H9 (cell line): ENCODE results near the gene NCOA1. TPM values are rescaled to one million over a fixed set of nuclear protein-coding genes. Genes with fewer than 3 reads are reported as not detected.

ENCODE experiments used
- DNase-seq: peaks from one replicate; pipeline ENCODE4 v3.0.0-alpha.2; 2017
- H2AFZ ChIP-seq: one replicate; pipeline ENCODE4 v1.6.1; 2013; ENCODE audit warnings: mild to moderate bottlenecking, low read length, control low read depth, moderate library complexity
- H2AK5ac ChIP-seq: 2 replicates; pipeline ENCODE4 v1.6.1; 2013; ENCODE audit warnings: low read length, control low read depth, mixed read lengths; ENCODE audit not compliant: insufficient read length
- H2BK120ac ChIP-seq: one replicate; pipeline ENCODE4 v1.6.1; 2013; ENCODE audit warnings: low read depth, mild to moderate bottlenecking, low read length, control low read depth, inconsistent platforms; ENCODE audit not compliant: poor library complexity, severe bottlenecking
- H2BK12ac ChIP-seq: 2 replicates; pipeline ENCODE4 v1.6.1; 2013; ENCODE audit warnings: low read length, control low read depth, mixed read lengths, low read depth; ENCODE audit not compliant: insufficient read length
- H2BK15ac ChIP-seq: 2 replicates; pipeline ENCODE4 v1.6.1; 2013; ENCODE audit warnings: low read depth, low read length, control low read depth
- H2BK20ac ChIP-seq: one replicate; pipeline ENCODE4 v1.6.1; 2013; ENCODE audit warnings: low read depth, mild to moderate bottlenecking, low read length, control low read depth, inconsistent platforms; ENCODE audit not compliant: poor library complexity, severe bottlenecking
- H2BK5ac ChIP-seq: 2 replicates; pipeline ENCODE4 v1.6.1; 2013; ENCODE audit warnings: low read length, control low read depth, mixed read lengths; ENCODE audit not compliant: insufficient read length
- H3K14ac ChIP-seq: 2 replicates; pipeline ENCODE4 v1.6.1; 2013; ENCODE audit warnings: low read length, control low read depth; ENCODE audit not compliant: insufficient read depth
- H3K18ac ChIP-seq: 2 replicates; pipeline ENCODE4 v1.6.1; 2013; ENCODE audit warnings: low read depth, mild to moderate bottlenecking, mixed read lengths, low read length, control low read depth; ENCODE audit not compliant: insufficient read length
- H3K23ac ChIP-seq: 2 replicates; pipeline ENCODE4 v1.6.1; 2013; ENCODE audit warnings: low read length, control low read depth, mixed read lengths, low read depth; ENCODE audit not compliant: insufficient read length
- H3K23me2 ChIP-seq: 2 replicates; pipeline ENCODE4 v1.6.1; 2013; ENCODE audit warnings: low read depth, mild to moderate bottlenecking, mixed read lengths, low read length, control low read depth; ENCODE audit not compliant: insufficient read length, poor library complexity, severe bottlenecking
- H3K27ac ChIP-seq: 2 replicates; pipeline ENCODE4 v1.5.1; 2013; ENCODE audit warnings: low read length, control low read depth, mixed read lengths, low read depth; ENCODE audit not compliant: insufficient read length
- H3K27me3 ChIP-seq: 2 replicates; pipeline ENCODE4 v1.6.1; 2013; ENCODE audit warnings: low read length, control low read depth, inconsistent platforms; ENCODE audit not compliant: insufficient read depth
- H3K4ac ChIP-seq: 2 replicates; pipeline ENCODE4 v1.6.1; 2013; ENCODE audit warnings: low read depth, mild to moderate bottlenecking, control low read depth, inconsistent platforms, low read length, moderate library complexity
- H3K4me1 ChIP-seq: 2 replicates; pipeline ENCODE4 v1.6.1; 2013; ENCODE audit warnings: low read length, control low read depth, inconsistent platforms; ENCODE audit not compliant: insufficient read depth
- H3K4me2 ChIP-seq: 2 replicates; pipeline ENCODE4 v1.6.1; 2013; ENCODE audit warnings: low read length, control low read depth, mixed read lengths; ENCODE audit not compliant: insufficient read length, insufficient read depth
- H3K56ac ChIP-seq: 2 replicates; pipeline ENCODE4 v1.6.1; 2013; ENCODE audit warnings: low read depth, mild to moderate bottlenecking, mixed read lengths, low read length, control low read depth; ENCODE audit not compliant: insufficient read length
- H3K79me1 ChIP-seq: 2 replicates; pipeline ENCODE4 v1.6.1; 2013; ENCODE audit warnings: low read depth, mild to moderate bottlenecking, moderate library complexity, low read length, control low read depth, inconsistent platforms; ENCODE audit not compliant: insufficient read depth, poor library complexity, severe bottlenecking
- H3K79me2 ChIP-seq: 2 replicates; pipeline ENCODE4 v1.6.1; 2013; ENCODE audit warnings: low read length, control low read depth, inconsistent platforms; ENCODE audit not compliant: insufficient read depth
- H3K9ac ChIP-seq: 2 replicates; pipeline ENCODE4 v1.6.1; 2013; ENCODE audit warnings: low read length, control low read depth, mixed read lengths; ENCODE audit not compliant: insufficient read length; ENCODE audit errors: extremely low read depth
- H3K9me3 ChIP-seq: one replicate; pipeline ENCODE4 v1.6.1; 2013; ENCODE audit warnings: low read depth, low read length, inconsistent platforms; ENCODE audit not compliant: control insufficient read depth
- H3T11ph ChIP-seq: one replicate; pipeline ENCODE4 v1.6.1; 2013; ENCODE audit warnings: mild to moderate bottlenecking, low read length, control low read depth, inconsistent platforms
- H4K20me1 ChIP-seq: one replicate; pipeline ENCODE4 v1.6.1; 2013; ENCODE audit not compliant: control insufficient read depth, insufficient read length, insufficient read depth
- H4K5ac ChIP-seq: 2 replicates; pipeline ENCODE4 v1.6.1; 2013; ENCODE audit warnings: low read depth, mild to moderate bottlenecking, mixed read lengths, low read length, control low read depth; ENCODE audit not compliant: insufficient read length
- H4K8ac ChIP-seq: replicated peaks from 2 replicates; pipeline ENCODE4 v1.6.1; 2013; ENCODE audit warnings: low read length, control low read depth, mixed read lengths, low read depth; ENCODE audit not compliant: insufficient read length
- H4K91ac ChIP-seq: 2 replicates; pipeline ENCODE4 v1.6.1; 2013; ENCODE audit warnings: low read depth, mild to moderate bottlenecking, moderate library complexity, mixed read lengths, low read length, control low read depth; ENCODE audit not compliant: insufficient read length
- H3K27ac Mint-ChIP-seq, 3 experiments: 2 replicates in 2 of 3; 3 replicates in 1 of 3; pipeline ENCODE4 v1.8.0; 2020 to 2021; ENCODE audit warnings: mixed read lengths in 3 of 3, mild to moderate bottlenecking in 1 of 3, moderate library complexity in 1 of 3
- H3K27me3 Mint-ChIP-seq: 2 replicates; pipeline ENCODE4 v1.8.0; 2021; ENCODE audit warnings: low read depth, mild to moderate bottlenecking, moderate library complexity, mixed read lengths
- H3K36me3 Mint-ChIP-seq, 3 experiments: 2 replicates in 2 of 3; 3 replicates in 1 of 3; pipeline ENCODE4 v1.8.0; 2020 to 2021; ENCODE audit warnings: low read depth in 3 of 3, mixed read lengths in 3 of 3; ENCODE audit not compliant: insufficient read depth in 1 of 3
- H3K4me1 Mint-ChIP-seq, 2 experiments: 2 replicates each; pipeline ENCODE4 v1.8.0; 2020; ENCODE audit warnings: mixed read lengths in 2 of 2
- H3K4me3 Mint-ChIP-seq, 2 experiments: 2 replicates in 1 of 2; 3 replicates in 1 of 2; pipeline ENCODE4 v1.8.0; 2020 to 2021; ENCODE audit warnings: mild to moderate bottlenecking in 2 of 2, mixed read lengths in 2 of 2, moderate library complexity in 1 of 2
- H3K9me3 Mint-ChIP-seq, 2 experiments: 2 replicates in 1 of 2; 3 replicates in 1 of 2; pipeline ENCODE4 v1.8.0; 2020; ENCODE audit warnings: mild to moderate bottlenecking in 2 of 2, mixed read lengths in 2 of 2, moderate library complexity in 1 of 2
- CTCF ChIP-seq: fragments of 200-600 bp; sonication (generic); conservative IDR thresholded peaks from 3 replicates; pipeline ENCODE4 v1.8.0; 2021; ENCODE audit warnings: antibody characterized with exemption, mild to moderate bottlenecking
- WGBS: extraction: QIAGEN DNeasy Blood & Tissue Kit; methylation state at CpG from one replicate; pipeline ENCODE4 v1.1.7; 2013; ENCODE audit warnings: missing lambda C conversion rate, low lambda C conversion rate, mixed read lengths; ENCODE audit not compliant: insufficient read length; ENCODE audit errors: extremely low coverage; 5-methylcytosine and 5-hydroxymethylcytosine counted together
- total RNA-seq: library from RNA; stranded (reverse); gene quantifications from 2 replicates; pipeline ENCODE4 v1.2.1, GENCODE V29; 2021

The NCOA1 gene
- total RNA-seq, 1 experiment from 2014 or later = 14.8 TPM

- Histone ChIP-seq H3K23me2 (no peaks in the 10 kb centered on the region), H3K14ac (no peak overlapping the region), H3K27me3 (no peaks in the 10 kb centered on the region), H2AFZ (no peak overlapping the region), H2BK15ac (no peak overlapping the region), H3K4ac (no peak overlapping the region), H3K4me2 (no peak overlapping the region), H2BK12ac (no peak overlapping the region), H2BK5ac (no peak overlapping the region), H3K4me1 (peaks cover 16% of the 10 kb centered on the region), H4K20me1 (no peaks in the 10 kb centered on the region), H3K9ac (no peak overlapping the region), H2BK20ac (no peak overlapping the region), H3K23ac (no peak overlapping the region), H2AK5ac (no peak overlapping the region), H3T11ph (no peak overlapping the region), H3K79me1 (no peaks in the 10 kb centered on the region), H4K5ac (no peak overlapping the region), H3K9me3 (no peaks in the 10 kb centered on the region), H3K18ac (no peak overlapping the region), H3K27ac (no peak overlapping the region), H3K56ac (no peak overlapping the region), H4K8ac (no peak overlapping the region), H4K91ac (no peak overlapping the region), H3K79me2 (no peaks in the 10 kb centered on the region), H2BK120ac (no peak overlapping the region)
- H3K9me3 Mint-ChIP-seq = peaks cover 0 to under 1% of the 10 kb centered on the region in 2 experiments; a peak in 1 of 5 replicates
- no peak for TF ChIP-seq CTCF
- DNase-seq = no peak
- peaks cover 76 to 91% (median 89%) of the 10 kb centered on the region in 3 experiments for H3K36me3 Mint-ChIP-seq
- peaks cover 34 to 37% of the 10 kb centered on the region in 2 experiments for H3K4me1 Mint-ChIP-seq
- H3K27ac Mint-ChIP-seq = peak overlapping the region in 2 of 3 experiments; percentile 40 to 62; a peak in 3 of 7 replicates
- no CpG with 5 or more reads among the region's 21 CpGs for WGBS
- no peak overlapping the region for H3K4me3 Mint-ChIP-seq
- no peaks in the 10 kb centered on the region; the same call in 1 of the 2 replicates for H3K27me3 Mint-ChIP-seq
Measured at GRCh38 chr2:24819442-24820174, 328.6 kb downstream of the NCOA1 start.
